OCI-LY1 (cell line): ENCODE results near the gene NECTIN3.

Experiments
- H2AFZ ChIP-seq: fragments of 200-600 bp; sonication (generic), shearing (Covaris generic); 2 replicates; pipeline ENCODE4 v1.6.0; 2014; ENCODE audit warnings: antibody characterized with exemption, mild to moderate bottlenecking, low read length
- H3F3A ChIP-seq: fragments of 200-600 bp; sonication (generic), shearing (Covaris generic); 2 replicates; pipeline ENCODE4 v1.6.0; 2014; ENCODE audit warnings: mild to moderate bottlenecking, antibody characterized with exemption, low read length, moderate library complexity; ENCODE audit not compliant: insufficient read depth
- H3K27ac ChIP-seq: fragments of 200-600 bp; sonication (generic); 2 replicates; pipeline ENCODE4 v1.5.1; 2014; ENCODE audit warnings: low read length, mixed run types, mild to moderate bottlenecking, low read depth; ENCODE audit not compliant: poor library complexity, severe bottlenecking
- H3K27me3 ChIP-seq: fragments of 200-600 bp; sonication (generic); 2 replicates; pipeline ENCODE4 v1.6.0; 2014; ENCODE audit warnings: antibody characterized with exemption, mild to moderate bottlenecking, low read length, moderate library complexity; ENCODE audit not compliant: insufficient read depth
- H3K36me3 ChIP-seq: fragments of 200-600 bp; sonication (generic); 2 replicates; pipeline ENCODE4 v1.6.1; 2014; ENCODE audit warnings: mild to moderate bottlenecking, antibody characterized with exemption, low read length, moderate library complexity, mixed read lengths; ENCODE audit not compliant: insufficient read depth
- H3K4me1 ChIP-seq: fragments of 200-600 bp; sonication (generic); 2 replicates; pipeline ENCODE4 v1.5.1; 2014; ENCODE audit warnings: mild to moderate bottlenecking, low read length, moderate library complexity; ENCODE audit not compliant: insufficient read depth, severe bottlenecking
- H3K4me2 ChIP-seq: fragments of 200-600 bp; sonication (generic), shearing (Covaris generic); 2 replicates; pipeline ENCODE4 v1.6.1; 2014; ENCODE audit warnings: low read length
- H3K4me3 ChIP-seq: fragments of 200-600 bp; sonication (generic); 2 replicates; pipeline ENCODE4 v1.5.1; 2014; ENCODE audit warnings: low read length, low read depth, mild to moderate bottlenecking, mixed read lengths; ENCODE audit not compliant: poor library complexity, severe bottlenecking
- H3K79me2 ChIP-seq: fragments of 200-600 bp; shearing (Covaris generic); 2 replicates; pipeline ENCODE4 v1.6.1; 2016; ENCODE audit warnings: mixed run types, low read length, mixed read lengths; ENCODE audit not compliant: insufficient read depth
- H3K9ac ChIP-seq: fragments of 200-600 bp; sonication (generic), shearing (Covaris generic); 2 replicates; pipeline ENCODE4 v1.6.1; 2014; ENCODE audit warnings: mild to moderate bottlenecking, low read length, mixed read lengths
- H3K9me2 ChIP-seq: fragments of 200-600 bp; sonication (generic), shearing (Covaris generic); 2 replicates; pipeline ENCODE4 v1.6.1; 2014; ENCODE audit warnings: low read depth, mild to moderate bottlenecking, low read length, mixed read lengths
- H3K9me3 ChIP-seq: fragments of 200-600 bp; shearing (Covaris generic); 2 replicates; pipeline ENCODE4 v1.6.1; 2014; ENCODE audit warnings: low read length, mixed read lengths
- H4K20me1 ChIP-seq: fragments of 200-600 bp; sonication (generic), shearing (Covaris generic); 2 replicates; pipeline ENCODE4 v1.6.0; 2016; ENCODE audit warnings: mild to moderate bottlenecking, low read length; ENCODE audit not compliant: insufficient read depth
- EZH2 ChIP-seq: fragments of 200-600 bp; sonication (generic), shearing (Covaris generic); IDR thresholded peaks from 2 replicates; pipeline ENCODE4 v1.8.0; 2017; ENCODE audit warnings: borderline replicate concordance, mixed run types, mild to moderate bottlenecking, antibody characterized with exemption, low read length, moderate library complexity, mixed read lengths
- TF ChIP-seq, protein P1 (sequence below): fragments of 200-600 bp; sonication (generic), shearing (Covaris generic); IDR thresholded peaks from 2 replicates; pipeline ENCODE4 v1.5.1; 2017; ENCODE audit warnings: mild to moderate bottlenecking, antibody characterized with exemption, low read length, moderate library complexity, mixed read lengths

NECTIN3 gene

DNA sequence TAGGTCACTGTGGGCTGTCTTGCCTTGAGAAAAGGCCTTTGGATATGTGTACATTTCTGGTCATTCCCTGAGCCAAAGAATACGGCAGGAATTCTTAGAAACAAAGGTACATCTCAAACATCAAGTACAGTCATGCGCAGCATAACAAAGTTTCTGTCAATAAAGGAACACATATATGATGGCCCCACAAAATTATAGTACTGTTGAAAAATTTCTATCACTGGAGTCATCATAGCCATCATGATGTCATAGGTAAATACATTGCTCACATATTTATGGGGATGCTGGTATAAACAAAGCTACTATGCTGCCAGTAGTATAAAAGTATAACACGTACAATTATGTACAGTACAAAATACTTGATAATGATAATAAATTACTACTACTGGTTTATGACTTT, 38.9 kb upstream of the NECTIN3 start:
- no peaks in the 10 kb centered on the region for H4K20me1 ChIP-seq
- H3K27ac ChIP-seq = no peak overlapping the region
- no peaks in the 10 kb centered on the region for H3K9me2 ChIP-seq
- H3K4me2 ChIP-seq = no peak overlapping the region
- H3K9me3 ChIP-seq = no peaks in the 10 kb centered on the region
- H3K4me1 ChIP-seq = no peaks in the 10 kb centered on the region
- no peak overlapping the region for H3K4me3 ChIP-seq
- no peak overlapping the region for H3K9ac ChIP-seq
- TF ChIP-seq, protein P1, sequence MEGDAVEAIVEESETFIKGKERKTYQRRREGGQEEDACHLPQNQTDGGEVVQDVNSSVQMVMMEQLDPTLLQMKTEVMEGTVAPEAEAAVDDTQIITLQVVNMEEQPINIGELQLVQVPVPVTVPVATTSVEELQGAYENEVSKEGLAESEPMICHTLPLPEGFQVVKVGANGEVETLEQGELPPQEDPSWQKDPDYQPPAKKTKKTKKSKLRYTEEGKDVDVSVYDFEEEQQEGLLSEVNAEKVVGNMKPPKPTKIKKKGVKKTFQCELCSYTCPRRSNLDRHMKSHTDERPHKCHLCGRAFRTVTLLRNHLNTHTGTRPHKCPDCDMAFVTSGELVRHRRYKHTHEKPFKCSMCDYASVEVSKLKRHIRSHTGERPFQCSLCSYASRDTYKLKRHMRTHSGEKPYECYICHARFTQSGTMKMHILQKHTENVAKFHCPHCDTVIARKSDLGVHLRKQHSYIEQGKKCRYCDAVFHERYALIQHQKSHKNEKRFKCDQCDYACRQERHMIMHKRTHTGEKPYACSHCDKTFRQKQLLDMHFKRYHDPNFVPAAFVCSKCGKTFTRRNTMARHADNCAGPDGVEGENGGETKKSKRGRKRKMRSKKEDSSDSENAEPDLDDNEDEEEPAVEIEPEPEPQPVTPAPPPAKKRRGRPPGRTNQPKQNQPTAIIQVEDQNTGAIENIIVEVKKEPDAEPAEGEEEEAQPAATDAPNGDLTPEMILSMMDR = no peak
- no peak for TF ChIP-seq EZH2
- H3F3A ChIP-seq = no peaks in the 10 kb centered on the region
- no peaks in the 10 kb centered on the region for H3K27me3 ChIP-seq
- no peaks in the 10 kb centered on the region for H3K79me2 ChIP-seq
- no peak overlapping the region for H2AFZ ChIP-seq
- no peaks in the 10 kb centered on the region for H3K36me3 ChIP-seq

- Histone ChIP-seq H3F3A (no peaks in the 10 kb centered on the region), H3K27ac (no peak overlapping the region)
Measured at GRCh38 chr3:111033470-111034050, 38.1 kb upstream of the NECTIN3 start.

DNA sequence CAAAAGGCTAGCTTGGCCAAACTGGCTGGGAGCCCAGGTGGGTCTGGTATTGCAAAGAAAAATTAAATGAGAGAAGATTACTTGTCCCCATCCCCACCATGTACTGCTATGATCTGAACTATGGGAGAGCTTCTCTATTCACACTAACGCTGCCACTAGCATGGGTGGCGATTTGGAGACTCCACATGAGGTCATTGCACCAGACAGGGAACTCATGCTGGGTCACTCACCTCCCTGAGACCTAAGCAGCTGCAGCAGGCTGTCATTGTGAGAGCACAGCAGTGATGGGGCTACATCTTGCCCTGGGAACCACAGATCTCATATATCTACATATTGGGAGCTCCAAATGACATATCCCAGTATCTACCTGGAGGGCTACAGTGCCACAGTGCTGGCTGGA, 36.3 kb upstream of the NECTIN3 start:
- H3K4me1 ChIP-seq = no peaks in the 10 kb centered on the region
- H3K9ac ChIP-seq = no peak overlapping the region
- no peaks in the 10 kb centered on the region for H4K20me1 ChIP-seq
- no peaks in the 10 kb centered on the region for H3K9me3 ChIP-seq
- TF ChIP-seq EZH2 = no peak
- TF ChIP-seq, protein P1 = no peak
- H3K27me3 ChIP-seq = no peaks in the 10 kb centered on the region
- no peak overlapping the region for H3K4me3 ChIP-seq
- no peaks in the 10 kb centered on the region for H3K79me2 ChIP-seq
- no peaks in the 10 kb centered on the region for H3K36me3 ChIP-seq
- no peak overlapping the region for H3K4me2 ChIP-seq
- H3K9me2 ChIP-seq = no peaks in the 10 kb centered on the region
- no peaks in the 10 kb centered on the region for H3F3A ChIP-seq
- no peak overlapping the region for H2AFZ ChIP-seq
- H3K27ac ChIP-seq = no peak overlapping the region

More at GRCh38 chr3:111033470-111034050, 38.1 kb upstream of the NECTIN3 start:
- Histone ChIP-seq H3K79me2 (no peaks in the 10 kb centered on the region), H4K20me1 (no peaks in the 10 kb centered on the region), H3K4me2 (no peak overlapping the region), H3K9me2 (no peaks in the 10 kb centered on the region), H3K27me3 (no peaks in the 10 kb centered on the region), H3K4me1 (no peaks in the 10 kb centered on the region), H3K4me3 (no peak overlapping the region), H3K9me3 (no peaks in the 10 kb centered on the region), H3K9ac (no peak overlapping the region), H2AFZ (no peak overlapping the region), H3K36me3 (no peaks in the 10 kb centered on the region)
- no peak for TF ChIP-seq EZH2
- TF ChIP-seq, protein P1 = no peak
